ENCODE data around the gene PKMYT1. TPM values are rescaled to one million over a fixed set of nuclear protein-coding genes. Genes with fewer than 3 reads are reported as not detected.
A peak's percentile ranks its signal among the peaks of the same experiment; 100 is the strongest.

PKMYT1 gene
- total RNA-seq, 4 donors from 2014 or later: 0.81 to 0.88 TPM; not detected in 2

GRCh38 chr16:2988590-2989099 is 8.4 kb upstream of the PKMYT1 start:
- no peak for TF ChIP-seq CTCF (IDR thresholded peaks at IDR 0.05)
- no peak for TF ChIP-seq POLR2A (IDR thresholded peaks at IDR 0.05)
- intact Hi-C loops (cut with DNase I): no loop called here
- 40% methylated on average over 5 of the region's 8 CpGs for WGBS, 2 donors

GRCh38 chr16:2987833-2988232 is 7.6 kb upstream of the PKMYT1 start:
- no peaks in the 10 kb centered on the region for H3K27me3 ChIP-seq
- H3K36me3 ChIP-seq: no peaks in the 10 kb centered on the region
- no peak for DNase-seq
- H3K27ac ChIP-seq: no peak overlapping the region
- no peak overlapping the region for H3K4me3 ChIP-seq (replicated peaks in 1 of 3)
- 73 to 75% methylated on average over 3 to 8 of the region's 8 CpGs for WGBS, 2 donors
- intact Hi-C loops (cut with DNase I): no loop called here
- TF ChIP-seq POLR2A (IDR thresholded peaks at IDR 0.05) (no peak), CTCF (IDR thresholded peaks at IDR 0.05) (no peak)
- peaks cover 3 to 10% of the 10 kb centered on the region in 2 donors for H3K4me1 ChIP-seq
- no peaks in the 10 kb centered on the region for H3K9me3 ChIP-seq

More at GRCh38 chr16:2988590-2989099, 8.4 kb upstream of the PKMYT1 start:
- Histone ChIP-seq H3K36me3 (no peaks in the 10 kb centered on the region), H3K27me3 (no peaks in the 10 kb centered on the region), H3K9me3 (no peaks in the 10 kb centered on the region), H3K4me3 (replicated peaks in 1 of 3) (no peak overlapping the region), H3K4me1 (peaks cover 3 to 5% of the 10 kb centered on the region in 2 donors), H3K27ac (no peak overlapping the region)
- no peak for DNase-seq

- no peaks in the 10 kb centered on the region for H3K27me3 ChIP-seq
Measured at GRCh38 chr16:2987286-2987685, 7.0 kb upstream of the PKMYT1 start.

GRCh38 chr16:2986623-2987188 is 6.5 kb upstream of the PKMYT1 start:
- no peak for TF ChIP-seq CTCF (IDR thresholded peaks at IDR 0.05)
- TF ChIP-seq POLR2A (IDR thresholded peaks at IDR 0.05): no peak
- no peak for DNase-seq
- Histone ChIP-seq H3K27me3 (no peaks in the 10 kb centered on the region), H3K27ac (no peak overlapping the region), H3K4me1 (peaks cover 3 to 10% of the 10 kb centered on the region in 2 donors), H3K36me3 (no peaks in the 10 kb centered on the region), H3K4me3 (replicated peaks in 1 of 3) (no peak overlapping the region), H3K9me3 (no peaks in the 10 kb centered on the region)
- 77 to 78% methylated on average over 12 of the region's 17 CpGs for WGBS, 2 donors
- intact Hi-C loops (cut with DNase I): no loop called here

More at GRCh38 chr16:2987286-2987685, 7.0 kb upstream of the PKMYT1 start:
- Histone ChIP-seq H3K27ac (no peak overlapping the region), H3K9me3 (no peaks in the 10 kb centered on the region), H3K4me1 (peaks cover 3 to 10% of the 10 kb centered on the region in 2 donors), H3K36me3 (no peaks in the 10 kb centered on the region), H3K4me3 (replicated peaks in 1 of 3) (no peak overlapping the region)
- no peak for TF ChIP-seq CTCF (IDR thresholded peaks at IDR 0.05)
- TF ChIP-seq POLR2A (IDR thresholded peaks at IDR 0.05): no peak
- intact Hi-C loops (cut with DNase I): no loop called here
- 88 to 89% methylated on average over 7 to 8 of the region's 9 CpGs for WGBS, 2 donors
- no peak for DNase-seq

- H3K9me3 ChIP-seq: no peaks in the 10 kb centered on the region
- H3K27me3 ChIP-seq: no peaks in the 10 kb centered on the region
- H3K27ac ChIP-seq: peak overlapping the region in 1 of 3 donors; percentile 47
- intact Hi-C loops (cut with DNase I): no loop called here
- peaks cover 3 to 10% of the 10 kb centered on the region in 2 donors for H3K4me1 ChIP-seq
- TF ChIP-seq POLR2A (IDR thresholded peaks at IDR 0.05) (no peak), CTCF (IDR thresholded peaks at IDR 0.05) (no peak)
- H3K4me3 ChIP-seq (replicated peaks in 1 of 3): no peak overlapping the region
- peak; percentile 60 to 81 for DNase-seq
- WGBS, 2 donors: 82 to 85% methylated on average over 3 to 7 of the region's 15 CpGs
- H3K36me3 ChIP-seq: no peaks in the 10 kb centered on the region
Measured at GRCh38 chr16:2985893-2986355, 5.7 kb upstream of the PKMYT1 start.

Data from thyroid gland (tissue), 4 donors.